Fibroblast of skin of scalp (primary cell): ENCODE measurements around the gene PDSS2.
"Not testable (repeated sequence)": the region's sequence is repeated elsewhere in the genome, so short reads cannot be mapped to it uniquely, and the experiment has no call there.

ENCODE experiments used
- DNase-seq: peaks from one replicate; pipeline ENCODE4 v3.0.0-alpha.2; 2013

Gene PDSS2

DNA sequence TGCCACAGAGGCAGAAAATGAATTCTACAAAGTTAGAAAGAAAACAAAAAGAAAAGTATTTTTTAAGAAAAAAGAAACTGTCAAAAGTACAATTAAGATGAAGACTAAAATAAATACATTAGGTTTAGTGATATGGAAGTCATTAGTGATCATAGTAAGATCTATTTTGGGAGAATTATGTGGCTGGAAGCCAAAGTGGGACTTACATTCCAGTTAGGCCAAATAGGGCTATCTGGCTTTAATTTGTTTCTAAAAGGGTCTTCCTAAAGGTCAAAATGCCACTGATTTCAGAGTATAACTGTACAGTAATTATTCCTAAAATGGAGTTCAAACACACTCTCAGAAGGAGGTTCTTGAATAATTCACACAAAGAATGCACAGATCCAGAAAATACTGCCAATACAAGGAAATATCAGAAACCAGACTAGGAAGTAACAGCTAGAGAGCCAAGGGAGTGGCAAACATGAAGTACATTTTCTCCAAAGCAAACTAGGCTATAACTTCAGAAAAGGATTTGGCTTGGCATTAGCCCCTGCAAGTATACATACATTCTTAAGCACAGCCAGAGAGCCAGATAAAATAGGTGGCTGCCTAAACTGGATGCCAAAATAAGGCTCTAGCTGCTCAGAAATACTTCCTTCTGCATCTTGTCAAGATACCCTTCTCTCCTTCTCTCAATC lies 45.3 kb downstream of the PDSS2 start:
- peak; percentile 28 for DNase-seq

DNA sequence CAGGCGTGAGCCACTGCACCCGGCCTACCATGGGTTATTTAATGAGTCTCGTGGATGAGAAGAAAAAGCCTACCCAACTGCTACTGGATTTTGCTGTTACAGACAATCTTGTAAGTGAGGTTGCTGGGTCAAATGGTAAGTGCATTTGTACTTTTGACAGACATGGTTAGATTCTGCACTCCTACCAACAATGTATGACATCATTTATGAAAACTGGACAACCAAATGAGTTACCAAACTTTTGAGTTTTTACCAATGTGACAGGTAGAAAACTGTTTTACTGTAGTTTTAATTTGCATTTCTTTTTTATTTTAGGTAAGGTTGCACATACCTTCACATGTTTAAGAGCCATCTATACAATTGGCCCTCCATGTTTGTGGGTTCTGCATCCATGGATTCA lies 48.2 kb downstream of the PDSS2 start:
- DNase-seq: no peak

DNA sequence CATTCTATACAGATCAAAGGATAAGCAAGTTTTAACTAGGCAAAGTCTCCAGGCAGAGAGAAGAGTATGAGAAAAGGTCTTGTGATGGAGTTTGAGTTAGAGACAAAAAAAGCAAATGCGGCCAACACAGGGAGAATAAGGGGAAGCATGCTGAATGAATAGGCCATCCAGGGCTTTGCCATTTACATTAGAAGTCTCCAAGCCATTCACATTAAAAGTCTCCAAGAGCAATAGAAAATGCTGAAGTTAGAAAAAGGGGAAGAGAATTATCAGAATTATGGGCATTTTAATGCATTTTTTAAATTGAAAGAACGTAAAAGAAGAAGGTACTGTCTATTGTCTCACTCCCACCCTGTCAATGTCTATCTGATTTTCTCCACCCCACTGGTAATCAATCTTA lies 49.4 kb downstream of the PDSS2 start:
- DNase-seq: no peak

DNA sequence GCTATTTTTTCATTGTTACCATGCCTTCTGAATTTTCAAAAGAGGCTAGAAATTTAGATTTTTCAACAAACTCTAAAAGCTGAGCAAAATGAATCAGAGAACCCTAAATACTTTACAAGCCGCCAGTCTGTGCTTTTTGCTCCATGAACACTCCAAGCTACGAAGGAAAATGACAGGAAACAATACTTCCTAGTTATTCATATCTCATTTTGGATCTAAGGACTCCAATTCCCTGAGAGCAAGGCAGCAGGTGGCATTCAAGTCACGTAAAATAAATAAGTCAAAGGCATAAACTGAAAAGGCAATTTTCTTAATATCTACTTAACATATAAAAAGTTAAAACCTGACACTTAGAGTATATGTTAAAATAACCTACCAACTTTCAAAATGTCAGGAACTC lies 50.6 kb downstream of the PDSS2 start:
- no peak for DNase-seq

DNA sequence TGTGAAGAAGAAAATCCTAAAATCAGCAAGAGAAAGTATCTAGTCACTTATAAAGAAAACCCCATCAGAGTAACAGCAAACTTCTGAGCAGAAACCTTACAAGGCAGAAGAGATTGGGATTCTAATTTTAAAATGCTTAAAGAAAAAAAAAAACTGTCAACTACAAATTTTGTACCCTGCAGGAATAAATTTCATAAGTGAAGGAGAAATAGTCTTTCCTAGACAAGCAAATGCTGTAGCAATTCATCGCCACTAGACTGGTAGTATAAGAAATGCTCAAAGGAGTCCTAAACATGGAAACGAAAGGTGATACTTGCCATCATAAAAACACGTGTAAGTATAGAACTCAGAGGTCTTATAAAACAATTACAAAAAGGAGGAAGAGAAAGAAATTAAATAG lies 54.4 kb downstream of the PDSS2 start:
- no peak for DNase-seq

DNA sequence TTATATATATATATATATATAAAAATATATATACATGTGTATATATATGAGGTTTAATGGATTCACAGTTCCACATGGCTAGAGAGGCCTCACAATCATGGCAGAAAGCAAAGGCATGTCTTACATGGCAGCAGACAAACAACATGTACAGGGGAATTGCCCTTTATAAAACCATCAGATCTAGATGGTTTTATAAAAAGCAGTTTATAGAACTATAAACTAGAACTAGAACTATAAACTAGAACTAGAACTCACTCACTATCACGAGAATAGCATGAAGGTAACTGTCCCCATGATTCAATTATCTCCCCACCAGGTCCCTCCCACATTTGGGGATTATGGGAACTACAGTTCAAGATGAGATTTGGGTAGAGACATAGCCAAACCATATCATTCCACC lies 56.8 kb downstream of the PDSS2 start:
- DNase-seq: no peak

DNA sequence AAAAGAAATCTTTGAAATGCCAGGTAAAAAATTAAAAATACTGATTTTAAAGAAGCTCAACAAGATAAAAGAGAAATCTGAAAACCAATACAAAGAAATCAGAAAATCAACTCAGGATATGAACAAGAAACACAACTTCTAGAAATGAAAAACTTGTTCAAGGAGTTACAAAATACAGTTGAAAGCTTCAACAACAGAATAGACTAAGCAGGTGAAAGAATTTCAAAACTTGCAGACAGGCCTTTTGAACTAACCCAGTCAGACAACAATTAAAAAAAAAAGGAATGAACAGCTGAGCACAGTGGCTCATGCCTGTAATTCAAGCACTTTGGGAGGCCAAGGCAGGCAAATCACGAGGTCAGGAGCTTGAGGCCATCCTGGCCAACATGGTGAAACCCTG lies 57.8 kb downstream of the PDSS2 start:
- no peak for DNase-seq

DNA sequence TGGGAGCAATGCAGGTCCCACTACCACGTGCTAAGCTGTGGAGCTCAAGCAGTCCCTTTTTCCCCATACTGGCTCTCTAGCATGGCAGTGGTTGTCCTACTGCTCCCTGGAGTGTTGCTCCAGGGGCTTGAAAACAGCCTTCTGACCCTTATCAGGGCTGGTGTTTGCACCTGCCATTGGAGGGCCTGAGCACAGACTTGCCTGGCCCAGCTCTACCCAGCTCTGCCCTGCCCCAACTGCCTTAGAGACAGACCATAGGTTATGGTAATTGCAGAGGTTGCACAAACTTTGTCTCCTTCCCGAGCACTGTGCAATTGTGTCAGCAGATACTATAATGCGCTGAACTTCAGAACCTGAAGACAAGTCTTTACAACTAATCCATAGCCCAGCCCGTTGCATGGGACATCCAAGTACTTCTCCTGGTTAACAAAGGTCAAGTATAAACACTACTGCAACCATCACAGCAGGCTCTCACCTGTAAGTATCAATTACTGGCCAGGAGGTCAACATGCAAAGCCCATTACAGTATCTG lies 58.7 kb downstream of the PDSS2 start:
- DNase-seq: no peak

DNA sequence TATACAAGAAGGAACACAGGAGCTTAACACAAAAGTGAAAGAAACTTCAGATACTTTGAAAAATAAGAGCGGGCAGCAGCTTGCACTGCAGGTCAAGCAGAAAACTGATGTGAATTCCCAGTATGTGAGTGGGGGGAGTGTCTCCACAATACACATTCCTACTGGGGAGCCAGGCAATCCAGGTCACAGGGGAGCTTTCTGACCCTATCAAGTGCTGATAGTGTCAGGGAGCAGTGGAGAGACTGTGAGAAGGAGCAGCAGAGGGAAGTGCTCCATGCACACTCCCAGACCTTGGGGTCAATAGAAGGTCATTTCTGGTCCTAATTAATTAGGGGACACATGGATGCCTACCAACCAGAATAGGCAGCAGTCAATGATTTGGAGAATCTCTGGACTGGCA lies 59.4 kb downstream of the PDSS2 start:
- no peak for DNase-seq

DNA sequence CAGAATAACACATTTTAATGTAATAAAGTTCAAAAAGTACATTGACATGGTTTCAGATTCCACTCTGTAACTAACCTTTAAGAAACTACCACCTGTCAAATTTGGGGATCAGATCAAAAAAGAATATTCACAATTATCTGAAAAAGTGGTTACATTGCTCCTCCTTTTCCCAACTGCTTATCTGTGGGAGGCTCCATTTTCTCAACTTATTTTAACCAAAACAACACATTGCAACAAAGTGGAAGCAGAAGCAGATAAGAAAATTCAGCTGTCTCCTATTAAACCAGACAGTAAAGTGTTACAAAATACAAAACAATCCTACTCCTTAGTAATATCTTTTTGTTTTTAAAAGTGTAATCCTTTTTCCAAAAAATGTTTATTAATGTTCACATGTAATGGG lies 61.4 kb downstream of the PDSS2 start:
- no peak for DNase-seq

DNA sequence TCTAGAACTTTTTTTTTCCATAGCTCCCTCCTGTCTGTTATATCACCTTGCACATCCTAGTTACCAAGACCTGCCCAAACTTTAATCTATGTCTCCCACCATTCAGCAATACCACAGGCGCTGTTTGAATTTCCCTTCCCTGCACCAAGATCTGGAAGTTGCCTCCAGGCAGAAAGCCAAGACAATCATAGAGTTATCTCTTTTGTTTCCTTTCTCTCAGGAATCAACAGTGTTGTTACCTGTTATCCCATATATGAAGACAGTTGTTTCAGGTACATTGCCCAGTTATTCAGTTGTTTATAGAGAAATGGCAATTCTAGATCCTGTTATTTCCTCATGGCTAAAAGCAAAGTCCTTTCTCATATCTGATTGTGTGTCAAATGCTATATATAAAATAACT lies 63.2 kb downstream of the PDSS2 start:
- DNase-seq: no peak

DNA sequence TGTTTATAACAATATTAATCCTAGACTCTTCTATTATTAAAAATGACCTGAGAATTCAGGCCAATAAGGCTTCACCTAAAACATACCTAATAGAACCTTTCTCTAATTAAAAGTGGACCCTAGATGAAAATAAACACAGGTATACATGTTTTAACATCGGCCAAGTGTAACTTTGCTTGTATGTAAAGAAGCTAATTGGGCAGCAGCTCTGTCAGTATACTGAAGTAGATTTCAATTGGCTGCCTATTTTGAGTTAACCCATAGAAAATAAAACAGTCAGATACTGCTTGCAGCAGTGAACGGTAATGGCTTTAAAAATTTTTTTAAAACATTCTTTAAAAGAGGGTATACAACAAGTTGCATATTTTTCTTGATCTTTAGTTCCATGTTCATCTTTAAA lies 67.3 kb downstream of the PDSS2 start:
- no peak for DNase-seq

DNA sequence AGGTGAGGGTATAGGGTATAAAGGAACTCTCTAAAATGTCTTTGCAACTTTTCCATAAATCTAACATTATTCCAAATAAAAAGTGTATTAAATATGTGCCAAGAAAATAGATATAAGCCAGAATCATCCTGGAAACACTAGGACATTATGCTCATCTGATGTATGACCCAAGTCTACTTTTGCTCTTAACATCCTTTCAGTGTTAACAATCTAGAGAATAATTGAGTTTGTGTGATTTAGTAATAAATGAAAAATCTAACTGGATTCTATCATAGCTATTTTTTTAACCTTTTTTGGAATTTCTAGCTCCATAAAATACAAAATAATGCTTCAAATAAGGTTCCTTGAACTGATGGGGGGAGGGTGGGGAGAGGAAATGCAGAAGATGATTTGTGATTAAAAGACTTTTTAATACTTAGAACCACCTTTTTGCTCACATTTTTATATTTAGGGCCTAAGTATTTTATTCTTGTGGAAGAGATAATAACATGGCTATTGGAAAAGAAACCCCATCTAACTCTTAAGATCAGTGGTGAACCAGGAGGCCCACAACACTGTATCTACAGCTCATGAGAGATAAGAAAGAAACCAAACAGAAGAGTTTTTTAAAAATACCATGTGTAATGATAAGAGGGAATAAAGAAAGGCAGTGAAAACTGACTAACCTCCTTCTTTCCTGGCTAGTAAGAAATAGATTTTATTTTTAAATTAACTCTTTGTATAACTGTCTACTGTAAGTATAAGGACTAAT lies 68.5 kb downstream of the PDSS2 start:
- no peak for DNase-seq

DNA sequence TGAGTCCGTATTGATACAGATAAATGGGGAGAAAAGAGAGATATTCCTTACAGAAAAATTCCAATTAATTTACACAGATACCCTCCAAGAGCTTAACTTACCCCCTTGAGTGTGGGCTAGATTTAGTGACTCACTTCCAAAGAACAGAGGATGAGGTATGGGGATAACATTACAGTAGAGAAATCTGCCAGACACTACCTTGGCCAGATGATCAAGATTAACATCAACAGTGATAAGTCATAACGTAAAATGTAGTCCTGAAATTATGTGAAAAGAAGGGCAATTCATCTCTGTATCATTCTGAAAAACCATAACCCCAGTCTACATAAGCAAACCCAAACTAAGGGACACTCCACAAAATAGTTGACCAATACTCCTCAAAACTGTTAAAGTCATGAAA lies 69.3 kb downstream of the PDSS2 start:
- DNase-seq: no peak

DNA sequence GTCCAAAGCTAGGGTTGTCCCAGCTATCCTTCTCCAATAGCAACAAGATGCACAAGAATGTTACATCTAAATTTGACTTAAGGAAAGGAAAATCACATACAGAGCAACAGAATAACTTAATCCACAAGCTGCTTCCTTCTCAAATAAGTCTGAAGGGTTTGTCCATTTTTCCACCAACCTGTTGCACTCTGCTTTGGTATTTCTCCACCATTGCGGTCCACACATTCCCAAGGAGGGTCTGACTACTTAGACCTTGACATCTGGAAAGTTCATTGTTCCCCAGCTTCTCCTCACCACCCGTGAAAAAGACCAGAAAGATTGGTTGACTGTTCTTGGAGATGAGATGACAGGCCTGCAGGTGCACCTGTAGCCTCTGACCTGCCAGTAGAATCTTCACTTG lies 72.5 kb downstream of the PDSS2 start:
- DNase-seq: no peak

DNA sequence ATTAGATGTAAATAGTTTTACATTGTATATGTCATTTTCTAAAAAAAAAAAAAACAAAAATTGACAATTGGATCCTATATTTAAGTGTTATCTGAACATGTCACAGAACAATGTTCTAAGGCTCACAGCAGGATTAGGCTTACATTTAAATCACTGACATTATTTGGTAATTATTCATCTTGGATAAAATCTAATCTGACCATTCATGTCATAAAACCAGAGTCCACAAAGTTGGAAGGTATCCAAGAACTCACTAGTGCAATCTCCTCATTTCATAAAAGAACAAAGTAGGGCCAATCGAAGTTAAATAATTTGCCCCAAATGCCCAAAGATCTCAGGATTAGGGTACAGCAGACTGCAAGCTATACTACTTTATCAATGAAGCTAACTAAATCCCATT lies 73.0 kb downstream of the PDSS2 start:
- peak; percentile 44 for DNase-seq

DNA sequence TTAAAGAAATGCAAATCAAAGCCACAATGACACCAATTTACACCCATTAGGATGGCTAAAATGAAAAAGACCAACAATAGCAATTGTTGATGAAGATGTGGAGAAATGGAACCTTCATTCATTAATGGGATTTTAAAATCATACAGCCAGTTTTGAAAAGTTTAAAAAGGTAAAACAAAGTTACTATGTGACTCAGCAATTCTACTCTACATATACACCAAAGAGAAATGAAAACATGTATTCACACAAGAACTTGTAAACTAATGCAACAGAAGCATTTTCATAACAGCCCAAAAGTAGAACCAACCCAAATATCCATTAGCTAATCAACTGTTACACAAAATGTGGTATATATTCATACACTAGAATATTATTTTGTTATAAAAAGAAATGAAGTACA lies 75.7 kb downstream of the PDSS2 start:
- no peak for DNase-seq

DNA sequence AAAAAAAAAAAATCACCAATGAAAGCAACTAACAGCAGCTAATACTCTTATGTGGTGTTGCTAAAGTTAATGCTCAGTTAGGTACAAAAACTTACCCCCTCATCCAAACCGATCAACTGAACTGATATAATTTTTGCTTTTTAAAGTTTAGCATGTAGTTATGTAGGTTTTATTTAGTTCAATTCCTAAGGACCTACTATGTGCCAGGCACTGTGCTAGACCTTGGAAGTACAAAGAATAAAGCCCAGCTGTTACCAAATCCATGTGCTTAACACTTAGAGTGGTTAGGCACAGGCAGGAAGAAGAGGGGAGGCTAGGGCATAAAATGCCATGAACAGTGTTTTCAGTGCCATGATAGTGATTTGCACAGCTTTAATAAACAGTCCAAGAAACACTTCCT lies 85.1 kb downstream of the PDSS2 start:
- no peak for DNase-seq

DNA sequence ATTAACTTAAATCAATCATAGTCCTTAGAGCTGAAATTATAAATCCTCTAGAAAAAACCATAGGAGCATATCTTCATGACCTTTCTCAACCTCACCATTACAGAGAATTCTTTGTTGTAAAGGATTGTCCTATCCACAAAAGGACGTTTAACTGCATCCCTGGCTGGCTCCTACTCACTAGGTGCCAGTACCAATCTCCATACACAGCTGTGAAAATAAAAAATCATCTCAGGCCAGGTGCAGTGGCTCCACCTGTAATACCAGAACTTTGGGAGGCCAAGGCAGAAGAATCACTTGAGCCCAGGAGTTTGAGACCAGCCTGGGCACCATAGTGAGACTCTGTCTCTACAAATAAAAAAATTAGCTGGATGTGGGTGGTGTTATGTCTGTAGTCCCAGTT lies 89.9 kb downstream of the PDSS2 start:
- DNase-seq: no peak

DNA sequence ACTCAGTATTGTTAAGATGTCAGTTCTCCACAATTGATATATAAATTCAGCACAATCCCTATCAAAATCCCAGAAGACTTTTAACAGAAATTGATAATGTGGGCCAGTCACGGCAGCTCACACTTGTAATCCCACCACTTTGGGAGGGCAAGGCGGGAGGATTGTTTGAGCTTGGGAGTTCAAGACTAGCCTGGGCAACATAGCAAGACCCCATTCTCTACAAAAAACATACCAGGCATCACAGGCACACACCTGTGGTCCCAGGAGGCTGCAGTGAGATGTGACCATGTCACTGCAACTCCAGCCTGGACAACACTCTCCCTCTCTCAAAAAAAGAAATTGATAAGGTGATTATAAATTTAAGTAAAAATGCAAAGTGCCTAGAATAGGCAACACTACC lies 90.9 kb downstream of the PDSS2 start:
- no peak for DNase-seq

DNA sequence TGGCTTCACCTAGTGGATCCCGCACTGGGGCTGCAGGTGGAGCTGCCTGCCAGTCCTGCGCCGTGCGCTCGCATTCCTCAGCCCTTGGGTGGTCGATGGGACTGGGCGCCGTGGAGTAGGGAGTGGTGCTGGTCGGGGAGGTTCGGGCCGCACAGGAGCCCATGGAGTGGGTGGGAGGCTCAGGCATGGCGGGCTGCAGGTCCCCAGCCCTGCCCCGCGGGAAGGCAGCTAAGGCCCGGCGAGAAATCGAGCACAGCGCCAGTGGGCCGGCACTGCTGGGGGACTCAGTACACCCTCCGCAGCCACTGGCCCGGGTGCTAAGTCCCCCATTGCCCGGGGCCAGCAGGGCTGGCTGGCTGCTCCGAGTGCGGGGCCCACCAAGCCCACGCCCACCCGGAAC lies 95.2 kb downstream of the PDSS2 start:
- not testable (repeated sequence) for DNase-seq

DNA sequence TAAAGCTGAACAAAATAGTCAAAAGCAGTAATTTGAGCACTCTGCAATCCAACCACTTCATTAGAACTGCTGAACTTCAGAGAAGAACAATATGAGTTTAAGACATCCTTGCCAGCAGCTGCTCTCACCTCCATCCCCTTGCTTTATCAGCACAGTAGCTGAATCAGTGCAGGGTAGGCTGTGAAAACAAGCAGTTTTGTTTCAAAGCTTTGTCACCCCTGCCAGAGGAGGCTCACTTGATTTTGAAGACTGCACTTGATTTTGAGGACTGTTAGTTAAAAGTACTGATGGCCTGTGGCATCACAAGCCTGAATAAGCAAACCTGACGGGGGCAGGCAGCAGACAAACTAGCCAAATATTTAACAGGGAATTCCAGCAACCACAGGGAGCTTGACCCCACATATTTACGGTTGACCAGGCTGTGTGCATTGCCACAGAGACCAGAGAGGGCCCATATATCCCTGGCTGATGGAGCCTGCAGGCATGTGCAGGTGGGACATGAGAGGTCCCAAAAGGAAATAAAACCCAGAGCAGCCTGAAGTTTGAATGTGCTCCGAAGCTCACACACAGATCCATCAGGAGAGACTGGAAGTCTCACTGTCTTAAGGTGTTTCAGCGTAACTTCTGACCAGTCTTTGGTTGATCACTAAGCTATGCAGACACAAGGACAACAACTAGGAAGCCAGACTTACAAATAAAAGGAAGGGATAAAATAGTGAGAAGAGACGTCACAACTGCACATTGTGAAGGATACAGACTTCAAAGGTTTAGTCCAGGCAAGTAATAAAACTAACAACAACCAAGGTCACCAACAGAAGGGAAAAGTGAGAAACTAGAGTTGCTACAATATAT lies 97.4 kb downstream of the PDSS2 start:
- DNase-seq: peak; percentile 23

DNA sequence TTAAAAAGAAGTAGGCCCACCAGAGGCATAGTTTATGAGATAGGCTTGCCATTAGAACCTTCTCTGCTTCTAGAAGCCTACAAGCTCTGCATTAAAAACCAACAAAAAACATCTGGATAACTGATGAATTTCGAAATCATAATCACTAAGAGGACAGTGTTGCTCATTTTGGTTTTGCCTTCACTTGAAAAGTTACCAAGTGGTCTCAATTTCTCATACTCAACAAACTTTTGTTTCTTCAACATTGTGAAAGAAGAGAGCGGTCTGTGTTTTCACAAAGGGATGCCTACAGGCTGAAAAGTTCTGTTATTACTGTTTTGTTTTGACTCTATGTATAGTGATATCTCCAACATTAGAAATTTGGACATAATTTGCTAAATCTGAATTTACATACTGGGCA lies 98.9 kb downstream of the PDSS2 start:
- no peak for DNase-seq
